Measurements from ENCODE around the gene PLEKHA7. TPM values are rescaled to one million over a fixed set of nuclear protein-coding genes. Genes with fewer than 3 reads are reported as not detected.

PLEKHA7 gene
- total and polyA plus RNA-seq, 2 of the 4 experiments (the other 2 are of a cell fraction) = 0.12 TPM; not detected in 1

GRCh38 chr11:16853859-16854258 is 160.4 kb downstream of the PLEKHA7 start:
- ChIA-PET CTCF (no interaction called here), POLR2A (ENCODE audit: unreplicated experiment) (no interaction called here)
- H3K27me3 ChIP-seq (ENCODE audit: control insufficient read depth, insufficient read depth, low read length) = peaks cover 11% of the 10 kb centered on the region
- no peak overlapping the region for H4K8ac ChIP-seq (ENCODE audit: low read depth in 2 of 2, low read length in 2 of 2)
- no peak overlapping the region for H3K27ac ChIP-seq (ENCODE audit: insufficient read depth, low read length)
- H3K36me3 ChIP-seq (ENCODE audit: control insufficient read depth, insufficient read depth, low read length) = no peaks in the 10 kb centered on the region
- H2BK15ac ChIP-seq (ENCODE audit: low read depth, low read length) = no peak overlapping the region
- WGBS, 2 experiments (ENCODE audit: extremely low coverage in 2 of 2, insufficient read length in 1 of 2) = 15% methylated on average over 2 of the region's 2 CpGs; no CpG with 5 or more reads in 1 of the 2 experiments
- H3K9me3 ChIP-seq (ENCODE audit: control insufficient read depth, insufficient read depth, low read length) = no peaks in the 10 kb centered on the region
- no peak overlapping the region for H3K23ac ChIP-seq (ENCODE audit: low read depth, low read length)
- H4K91ac ChIP-seq (ENCODE audit: insufficient read depth, low read depth, low read length) = no peak overlapping the region
- no peak overlapping the region for H3K18ac ChIP-seq (ENCODE audit: low read depth, low read length)
- in situ Hi-C loops (cut with MboI; ENCODE audit: low sequenced_read_pairs) = no loop called here
- H3K9me1 ChIP-seq (ENCODE audit: insufficient read depth, low read length) = no peaks in the 10 kb centered on the region
- no peak for TF ChIP-seq ELK1 (IDR thresholded peaks at IDR 0.05; ENCODE audit: borderline replicate concordance, low read depth, low read length)
- no peak for TF ChIP-seq BHLHE40 (IDR thresholded peaks at IDR 0.05; ENCODE audit: low read depth, low read length)
- TF ChIP-seq NFE2L2 (IDR thresholded peaks at IDR 0.05; ENCODE audit: low read depth, low read length) = no peak
- TF ChIP-seq MXI1 (IDR thresholded peaks at IDR 0.05; ENCODE audit: borderline replicate concordance, low read depth, low read length) = no peak
- TF ChIP-seq MAFK (IDR thresholded peaks at IDR 0.05; ENCODE audit: low read depth, low read length) = no peak
- TF ChIP-seq USF2 (IDR thresholded peaks at IDR 0.05; ENCODE audit: low read depth, low read length) = no peak
- TF ChIP-seq CEBPB (IDR thresholded peaks at IDR 0.05; ENCODE audit: low read depth, low read length) = no peak
- TF ChIP-seq RCOR1 (IDR thresholded peaks at IDR 0.05; ENCODE audit: insufficient replicate concordance, low read length) = no peak
- TF ChIP-seq SMC3 (IDR thresholded peaks at IDR 0.05; ENCODE audit: low read depth, low read length) = no peak
- no peak for TF ChIP-seq RFX5 (IDR thresholded peaks at IDR 0.05; ENCODE audit: low read depth, low read length)
- TF ChIP-seq POLR2A (IDR thresholded peaks at IDR 0.05; ENCODE audit: low read depth, low read length) = no peak
- no peak for TF ChIP-seq CTCF (conservative IDR thresholded peaks at IDR 0.05; ENCODE audit: low read depth, low read length)
- TF ChIP-seq MAZ (IDR thresholded peaks at IDR 0.05; ENCODE audit: borderline replicate concordance, low read depth, low read length) = no peak
- TF ChIP-seq CHD1 (IDR thresholded peaks at IDR 0.05; ENCODE audit: low read depth, low read length) = no peak
- TF ChIP-seq FOS (IDR thresholded peaks at IDR 0.05; ENCODE audit: low read depth, low read length) = no peak
- TF ChIP-seq RAD21 (IDR thresholded peaks at IDR 0.05; ENCODE audit: low read length) = no peak
- no peaks in the 10 kb centered on the region for H4K20me1 ChIP-seq (ENCODE audit: insufficient read depth, low read length)
- dilution Hi-C loops (cut with HindIII; ENCODE audit: low sequenced_read_pairs, unreplicated experiment) = no loop called here
- H2AK5ac ChIP-seq (ENCODE audit: low read depth, low read length) = no peak overlapping the region
- DNase-seq (no peak), ATAC-seq (ENCODE audit: low read depth) (no peak)
- no peaks in the 10 kb centered on the region for H3K79me1 ChIP-seq (ENCODE audit: low read depth in 1 of 2, low read length in 2 of 2)
- H3K56ac ChIP-seq (ENCODE audit: extremely low read depth, insufficient read depth, low read length) = no peak overlapping the region
- H2AK9ac ChIP-seq (replicated peaks; ENCODE audit: low read depth, low read length, poor library complexity) = no peak overlapping the region
- H2BK20ac ChIP-seq (ENCODE audit: low read depth, low read length) = no peak overlapping the region
- no peaks in the 10 kb centered on the region for H3K4me1 ChIP-seq (ENCODE audit: control insufficient read depth, insufficient read depth, low read length)
- no peak overlapping the region for H2BK120ac ChIP-seq (ENCODE audit: low read depth, low read length)
- H3K9ac ChIP-seq (ENCODE audit: low read depth, low read length) = no peak overlapping the region
- H3K4me3 ChIP-seq (ENCODE audit: insufficient read depth, low read depth, low read length) = no peak overlapping the region
- H3K4ac ChIP-seq (ENCODE audit: low read depth, low read length) = no peak overlapping the region
- H3K4me2 ChIP-seq (ENCODE audit: low read depth, low read length) = no peak overlapping the region
- intact Hi-C loops (cut with micrococcal nuclease) = no loop called here
- H3K14ac ChIP-seq (replicated peaks; ENCODE audit: low read depth, low read length) = no peak overlapping the region
- no TSS peak for BruUV-seq (replicated peaks)
- H2BK5ac ChIP-seq (ENCODE audit: low read depth, low read length, poor library complexity, severe bottlenecking) = no peak overlapping the region
- H2AFZ ChIP-seq (replicated peaks; ENCODE audit: low read length, poor library complexity) = no peak overlapping the region
- no peak overlapping the region for H4K5ac ChIP-seq (ENCODE audit: low read depth, low read length)
